Keratinocyte (primary cell): ENCODE data around the gene EHMT1.

Source experiments
- CTCF ChIP-seq, 3 experiments: IDR thresholded peaks in 1 of 3; conservative IDR thresholded peaks in 1 of 3; optimal IDR thresholded peaks in 1 of 3; 2 replicates in 2 of 3; 3 replicates in 1 of 3; pipeline versions ENCODE3 to v1.5.1; 2011; ENCODE audit warnings: low read length in 3 of 3, mild to moderate bottlenecking in 3 of 3, moderate library complexity in 2 of 3, control low read depth in 1 of 3, inconsistent platforms in 1 of 3; ENCODE audit not compliant: insufficient read depth in 2 of 3; ENCODE audit errors: extremely low read depth in 1 of 3
- EZH2 ChIP-seq: IDR thresholded peaks from one replicate; pipeline ENCODE4 v1.6.1; 2012; ENCODE audit warnings: inconsistent platforms, mild to moderate bottlenecking, low read length, moderate library complexity

- TF ChIP-seq CTCF (optimal IDR thresholded peaks at IDR 0.05 in 1 of 3, IDR thresholded peaks at IDR 0.05 in 1 of 3, conservative IDR thresholded peaks at IDR 0.05 in 1 of 3; ENCODE audit: extremely low read depth in 1 of 3, insufficient read depth in 2 of 3, low read length in 3 of 3) = no peak
- TF ChIP-seq EZH2 = no peak
Measured at GRCh38 chr9:137785704-137786161, 166.9 kb downstream of the EHMT1 start.
